Fibroblast of villous mesenchyme (primary cell): ENCODE measurements around the gene SH3YL1. TPM values are rescaled to one million over a fixed set of nuclear protein-coding genes. Genes with fewer than 3 reads are reported as not detected.
A peak's percentile ranks its signal among the peaks of the same experiment; 100 is the strongest.

ENCODE experiments used
- DNase-seq: peaks from one replicate; pipeline ENCODE4 v3.0.0-alpha.2; 2010; ENCODE audit warnings: low read depth
- H3K4me3 ChIP-seq: 2 replicates; pipeline ENCODE4 v1.5.1; 2011; ENCODE audit warnings: low read depth, mild to moderate bottlenecking, low read length
- CTCF ChIP-seq: IDR thresholded peaks from 2 replicates; pipeline ENCODE4 v1.5.1; 2012; ENCODE audit warnings: low read depth, mild to moderate bottlenecking, low read length; ENCODE audit not compliant: insufficient read depth
- total RNA-seq: library from RNA; depleted of rRNA; stranded (reverse); fragments of >200 nt; gene quantifications from 2 replicates; pipeline ENCODE4 v1.2.3, GENCODE V29; 2012

The SH3YL1 gene
- 30.3 and 35.4 TPM in 2 replicates for total RNA-seq

GRCh38 chr2:263774-264492, at the start of gene SH3YL1:
SH3YL1 (minus strand) TSS chr2:264032; CDS start chr2:263984, 48 bp downstream.
- DNase-seq: peak; percentile 41
- H3K4me3 ChIP-seq: peak within 1 kb of the TSS; percentile 79
- no peak for TF ChIP-seq CTCF

GRCh38 chr2:310994-311393, 47.2 kb upstream of the SH3YL1 start:
- TF ChIP-seq CTCF: no peak
- DNase-seq: no peak
- H3K4me3 ChIP-seq: no peak overlapping the region

GRCh38 chr2:309954-310510, 46.2 kb upstream of the SH3YL1 start:
- DNase-seq: no peak
- H3K4me3 ChIP-seq: no peak overlapping the region
- TF ChIP-seq CTCF: no peak

GRCh38 chr2:309148-309953, 45.5 kb upstream of the SH3YL1 start:
- DNase-seq: no peak
- no peak for TF ChIP-seq CTCF

GRCh38 chr2:305366-305765, 41.5 kb upstream of the SH3YL1 start:
- DNase-seq: no peak
- no peak overlapping the region for H3K4me3 ChIP-seq
- no peak for TF ChIP-seq CTCF

More at GRCh38 chr2:309148-309953, 45.5 kb upstream of the SH3YL1 start:
- no peak overlapping the region for H3K4me3 ChIP-seq

GRCh38 chr2:296354-296753, 32.5 kb upstream of the SH3YL1 start:
- no peak for TF ChIP-seq CTCF
- DNase-seq: no peak
- H3K4me3 ChIP-seq: no peak overlapping the region
